Activated CD4-positive, alpha-beta T cell treated with anti-CD3 and anti-CD28 coated beads, Interleukin-2, amount 50 U/mL, for 4 hours (primary cell): ENCODE data around the gene MAGI2.

Experiments used
- DNase-seq, 2 experiments: peaks; one replicate each; pipeline ENCODE4 v3.0.0-alpha.2; 2020

The MAGI2 gene

GRCh38 chr7:78191475-78192079 is 1261.9 kb downstream of the MAGI2 start:
- no peak for DNase-seq

GRCh38 chr7:78189762-78190161 is 1263.7 kb downstream of the MAGI2 start:
- no peak for DNase-seq

GRCh38 chr7:78185149-78185745 is 1268.2 kb downstream of the MAGI2 start:
- DNase-seq: no peak

GRCh38 chr7:78184299-78184698 is 1269.2 kb downstream of the MAGI2 start:
- no peak for DNase-seq

DNA sequence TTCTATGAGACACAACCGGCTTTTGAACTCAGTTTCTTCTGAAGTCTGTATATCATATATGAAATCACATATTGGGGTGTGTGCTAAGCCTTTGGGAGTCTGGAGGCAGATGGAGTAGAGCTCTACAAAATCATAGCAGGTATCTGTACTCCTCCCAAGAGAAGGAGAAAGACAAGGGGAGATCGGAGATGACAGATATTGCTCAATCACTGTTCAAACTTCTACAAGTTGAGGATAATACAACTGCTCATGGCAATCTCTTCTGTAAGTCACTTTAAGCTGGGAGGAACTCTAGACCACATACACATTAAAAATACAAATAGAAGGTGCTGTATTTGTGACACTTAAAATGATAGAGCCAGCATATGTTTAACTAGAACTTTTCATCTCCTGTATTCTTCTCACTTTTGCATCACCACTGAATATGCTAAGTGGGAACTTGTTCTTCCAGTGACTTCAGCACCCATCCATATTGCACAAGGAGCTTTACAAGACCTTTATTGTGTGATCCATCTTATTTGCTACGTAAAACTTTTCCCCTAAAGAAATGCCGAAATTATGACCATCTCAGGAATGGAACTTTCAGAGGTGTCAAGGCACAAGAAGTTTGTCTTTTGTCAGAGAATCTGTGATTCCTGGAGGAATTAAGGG is 1273.5 kb downstream of the MAGI2 start:
- no peak for DNase-seq

GRCh38 chr7:78179211-78179610 is 1274.3 kb downstream of the MAGI2 start:
- DNase-seq: no peak

DNA sequence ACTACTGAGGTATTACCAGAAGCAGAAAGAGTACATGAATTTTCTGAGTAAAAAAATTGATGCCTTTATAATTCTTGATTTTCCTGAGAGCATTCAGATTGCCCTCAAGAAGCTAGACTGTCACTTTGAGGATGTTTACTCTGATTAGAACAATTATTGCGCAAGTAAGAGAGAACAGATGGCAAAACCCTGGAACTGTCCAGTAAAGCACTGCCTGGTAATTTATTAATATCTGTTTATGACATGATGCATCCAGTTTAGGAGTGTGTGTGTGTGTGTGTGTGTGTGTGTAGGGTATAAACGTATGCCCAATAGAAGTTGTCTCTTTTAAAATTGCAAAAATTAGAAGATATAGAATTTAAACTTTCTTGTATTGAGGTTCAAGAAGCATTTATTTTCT is 1275.1 kb downstream of the MAGI2 start:
- DNase-seq: no peak

GRCh38 chr7:78176171-78176570 is 1277.3 kb downstream of the MAGI2 start:
- DNase-seq: no peak

DNA sequence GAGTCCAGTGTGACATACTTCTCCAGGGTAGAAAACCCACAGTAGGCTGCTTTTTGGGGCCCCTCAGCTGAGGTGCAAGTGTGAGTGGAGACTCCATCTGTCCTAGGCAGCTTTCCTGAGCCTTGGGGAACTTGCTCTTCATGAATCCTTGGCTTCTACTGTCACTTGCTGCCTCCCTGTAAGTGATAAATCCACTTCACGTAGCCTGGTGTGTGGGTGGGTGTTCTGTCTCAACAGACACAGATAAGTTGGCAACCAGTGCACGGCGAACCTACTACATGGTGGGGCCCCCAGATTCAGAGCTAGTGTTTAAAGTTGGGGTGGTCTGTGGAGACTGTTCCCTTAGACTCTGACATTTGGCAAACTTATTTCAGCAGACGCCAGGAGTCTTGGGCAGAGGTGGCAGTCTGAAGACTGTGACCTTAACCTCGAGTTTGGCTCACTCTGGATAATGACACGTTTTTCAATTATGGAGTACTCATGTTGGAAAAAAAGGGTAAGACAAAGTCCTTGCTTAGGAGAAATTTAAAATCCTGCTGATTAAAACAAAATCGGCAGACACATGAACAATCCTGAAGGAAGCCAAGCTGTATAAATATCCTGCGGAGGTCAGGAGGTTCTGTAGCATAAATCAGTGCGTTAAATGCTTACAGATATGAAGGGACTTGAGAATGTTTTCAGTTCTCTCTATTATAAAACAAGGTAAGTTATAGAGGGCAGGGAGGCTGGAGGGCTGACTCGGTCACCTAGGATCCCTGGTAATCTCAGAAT is 1278.0 kb downstream of the MAGI2 start:
- no peak for DNase-seq

DNA sequence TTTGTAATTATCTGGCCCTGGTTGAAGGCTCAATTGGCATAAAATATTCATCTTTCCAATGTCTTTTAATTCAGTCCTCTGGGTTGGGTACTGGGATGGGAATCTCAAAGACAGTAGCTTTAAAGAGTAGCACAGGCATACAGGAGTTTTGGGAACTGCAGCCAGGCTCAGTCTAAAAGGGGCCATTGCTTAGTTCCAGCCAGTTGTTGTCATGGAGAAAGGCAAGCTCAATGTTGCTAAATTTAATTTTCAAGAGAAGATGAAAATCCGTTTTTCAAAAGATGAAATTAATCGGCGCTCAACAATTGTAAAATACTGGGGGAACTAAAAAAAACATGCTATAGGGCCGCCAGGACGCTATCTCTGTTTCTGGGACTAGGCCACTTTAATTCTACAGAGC is 1279.8 kb downstream of the MAGI2 start:
- DNase-seq: no peak

DNA sequence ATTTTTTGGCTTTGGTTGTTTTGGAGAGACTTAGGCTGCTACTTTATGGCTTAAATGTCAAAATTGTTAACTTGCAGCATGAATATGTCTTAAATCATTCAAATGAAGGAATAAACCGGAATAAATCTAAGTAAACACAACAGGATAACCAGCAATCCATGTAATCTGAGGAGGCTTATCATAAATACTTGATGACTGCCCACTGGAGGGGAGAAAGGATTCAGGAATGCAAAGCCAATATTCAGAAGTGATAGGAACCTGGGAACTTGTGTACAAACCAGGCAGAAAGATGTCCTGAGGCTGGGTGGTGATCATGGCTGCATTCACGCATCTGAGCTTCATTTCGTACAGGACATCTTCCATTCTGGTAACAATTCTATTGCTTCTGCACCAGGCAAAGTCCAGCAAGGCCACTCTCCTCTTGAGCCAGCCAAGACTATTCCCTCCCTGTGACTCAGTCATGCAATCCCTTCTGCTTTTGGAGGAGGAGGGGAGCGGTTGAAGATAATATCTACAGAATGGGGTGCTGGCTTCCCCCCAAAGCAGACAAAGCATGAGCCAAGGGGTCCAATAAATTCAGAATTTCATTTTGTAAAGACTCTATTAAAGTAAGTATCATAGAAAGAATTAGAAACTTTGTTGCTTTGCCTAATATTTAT is 1280.4 kb downstream of the MAGI2 start:
- no peak for DNase-seq

DNA sequence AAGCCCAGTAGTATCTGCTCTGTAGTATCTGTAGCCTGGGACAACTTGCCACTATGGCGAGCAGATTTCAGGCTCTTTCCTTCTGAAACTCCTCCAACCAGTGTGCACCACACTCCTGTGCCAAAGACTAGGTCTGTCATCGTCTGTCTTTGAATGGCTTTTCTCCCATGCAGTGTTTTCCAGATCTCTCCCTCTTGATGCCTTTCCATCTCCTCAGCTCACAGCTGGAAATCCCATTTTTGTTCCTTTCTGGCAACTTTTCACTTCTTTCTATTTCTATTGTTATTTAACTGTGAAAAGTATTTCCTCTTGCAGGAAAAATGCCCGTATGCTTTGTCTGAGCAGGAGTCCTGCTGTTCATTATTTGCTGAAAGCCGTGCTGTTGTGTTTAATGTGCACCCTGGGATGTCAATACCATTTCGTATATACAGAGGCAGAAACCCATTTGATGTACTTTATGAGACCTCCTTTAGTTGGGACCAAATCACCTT is 1281.2 kb downstream of the MAGI2 start:
- DNase-seq: no peak

GRCh38 chr7:78171398-78171797 is 1282.1 kb downstream of the MAGI2 start:
- DNase-seq: no peak

DNA sequence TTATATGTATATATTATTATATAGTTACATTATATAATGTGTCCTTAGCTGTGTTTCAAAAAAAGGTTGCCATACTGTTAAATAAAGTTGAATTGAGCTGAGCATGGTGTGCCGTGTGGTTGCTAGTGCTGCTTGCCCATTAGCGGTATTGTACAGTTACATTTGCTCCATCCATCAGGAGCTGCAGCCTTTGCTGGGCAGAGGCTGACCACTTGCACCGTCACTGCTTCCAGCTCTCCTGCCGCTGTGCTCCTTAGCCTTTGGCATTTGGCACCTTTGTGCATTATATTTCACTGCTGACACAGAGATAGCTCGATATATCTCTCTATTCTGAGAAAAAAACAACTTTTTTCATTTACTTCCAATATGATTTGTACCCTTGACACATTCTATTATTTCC is 1282.7 kb downstream of the MAGI2 start:
- no peak for DNase-seq

GRCh38 chr7:78169992-78170391 is 1283.5 kb downstream of the MAGI2 start:
- no peak for DNase-seq

DNA sequence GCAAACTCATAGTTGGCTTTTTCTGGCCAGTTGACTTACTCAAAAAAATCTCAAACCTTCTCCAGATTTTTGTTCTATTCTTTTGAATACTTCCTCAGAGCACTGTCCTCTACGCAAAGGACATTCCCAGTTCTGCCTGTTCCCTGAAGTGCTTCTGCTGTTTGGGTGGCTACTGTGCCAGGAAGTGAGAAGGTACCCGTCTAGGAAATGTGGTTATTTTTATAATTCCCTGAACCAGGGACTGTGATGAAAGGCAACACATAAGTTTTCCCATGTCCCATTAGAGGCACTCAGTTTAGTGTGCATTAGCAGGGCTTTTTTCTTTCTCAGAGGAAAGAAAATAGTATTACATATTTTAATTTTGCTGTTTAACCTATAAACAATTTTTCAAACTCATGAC is 1284.6 kb downstream of the MAGI2 start:
- no peak for DNase-seq

DNA sequence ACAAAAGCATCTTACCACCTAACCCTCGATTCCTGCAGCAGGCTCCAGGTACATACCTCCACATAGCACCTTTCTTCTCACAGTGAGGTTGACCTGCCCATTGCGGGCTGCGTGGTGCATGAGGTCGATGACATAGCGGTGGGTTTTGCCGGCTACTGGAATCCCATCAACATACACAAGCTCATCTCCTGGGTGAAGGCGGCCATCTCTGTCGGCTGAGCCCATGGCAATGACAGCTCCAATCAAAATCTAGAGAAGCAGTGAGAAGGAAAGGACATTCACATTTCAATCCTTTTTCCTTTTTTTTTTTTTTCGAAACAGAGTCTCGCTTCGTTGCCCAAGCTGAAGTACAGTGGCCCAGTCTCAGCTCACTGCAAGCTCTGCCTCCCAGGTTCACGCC is 1285.6 kb downstream of the MAGI2 start:
- DNase-seq: no peak

DNA sequence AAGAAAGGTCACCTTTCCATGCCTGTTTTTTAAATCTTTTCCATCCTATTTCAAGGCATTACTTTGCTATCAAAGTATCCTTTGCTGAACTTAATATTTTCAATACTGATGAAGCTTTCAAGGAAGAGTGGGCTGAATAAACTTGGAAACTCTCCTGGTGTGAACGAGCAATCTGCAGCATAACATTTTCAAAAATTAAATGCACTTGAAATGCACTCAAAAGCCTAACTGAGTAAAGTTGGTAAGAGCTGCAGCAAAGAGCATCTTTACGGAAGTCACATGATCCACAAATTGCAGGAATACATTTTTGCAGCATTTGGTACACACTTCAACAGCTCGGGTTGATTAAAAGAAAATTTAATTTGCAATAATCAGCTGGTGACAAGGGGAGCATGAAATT is 1287.6 kb downstream of the MAGI2 start:
- no peak for DNase-seq

GRCh38 chr7:78165454-78165853 is 1288.0 kb downstream of the MAGI2 start:
- no peak for DNase-seq

- no peak for DNase-seq
Measured at GRCh38 chr7:78164459-78164858, 1289.0 kb downstream of the MAGI2 start.

DNA sequence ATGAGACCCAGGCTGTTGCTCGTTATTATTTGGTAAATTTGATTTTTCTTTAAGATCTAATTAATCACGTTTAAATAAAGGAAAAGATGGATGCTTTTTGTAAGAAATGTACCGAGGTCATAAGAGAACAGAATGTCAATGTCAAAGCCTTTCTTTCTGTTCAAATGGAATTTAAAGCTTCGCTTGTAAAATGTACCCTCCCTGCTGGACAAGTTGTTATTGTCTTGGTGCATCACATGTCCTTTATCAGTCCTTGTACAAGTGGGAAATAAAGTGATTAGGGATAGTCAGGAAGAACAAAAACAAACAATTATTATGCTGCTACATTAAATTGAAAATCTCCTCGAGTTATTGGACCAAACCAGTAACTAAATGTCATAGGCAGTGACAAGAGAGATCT is 1291.7 kb downstream of the MAGI2 start:
- no peak for DNase-seq

DNA sequence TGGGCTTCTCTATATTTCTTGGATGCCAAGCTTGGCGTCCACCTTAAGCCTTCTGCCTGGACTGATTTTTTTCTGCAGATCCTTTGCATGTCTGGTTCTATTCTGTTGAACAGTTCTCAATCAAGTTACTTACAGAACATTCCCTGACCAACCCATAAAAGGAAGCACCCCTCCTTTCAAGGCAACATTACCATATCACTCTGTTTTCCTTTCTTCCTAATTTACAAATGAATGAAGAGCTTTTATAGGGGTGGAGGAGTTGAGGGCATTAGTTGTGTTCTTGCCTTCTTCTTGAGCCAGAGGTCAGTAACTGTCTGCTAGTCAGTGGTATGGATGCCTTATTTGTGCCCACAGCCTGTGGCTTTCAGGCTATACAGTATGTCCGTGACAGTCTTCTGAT is 1293.9 kb downstream of the MAGI2 start:
- DNase-seq: no peak

DNA sequence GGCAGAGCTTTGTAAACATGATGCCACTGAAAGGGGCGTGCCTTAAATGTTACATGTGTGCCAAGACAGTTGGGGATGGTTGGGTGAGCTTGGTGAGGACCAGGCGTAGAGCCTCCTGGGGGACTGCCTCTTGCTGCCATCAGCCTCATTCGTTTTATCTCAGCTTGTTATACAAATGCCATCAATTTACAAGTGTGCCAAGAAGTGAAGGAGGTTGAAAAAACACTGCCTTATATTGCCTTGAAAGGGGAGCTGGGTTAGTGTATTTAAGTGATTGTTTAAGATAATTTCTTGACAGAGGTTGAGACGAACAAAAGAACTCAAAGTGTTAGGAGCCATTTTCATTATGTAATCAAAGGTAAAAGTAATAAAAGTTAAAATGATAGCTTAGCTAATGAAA is 1300.2 kb downstream of the MAGI2 start:
- no peak for DNase-seq
